ENCODE results near the gene GTF2I. TPM values are rescaled to one million over a fixed set of nuclear protein-coding genes. Genes with fewer than 3 reads are reported as not detected.
"Not testable (repeated sequence)": the region's sequence is repeated elsewhere in the genome, so short reads cannot be mapped to it uniquely, and the experiment has no call there.

GTF2I gene
- total and polyA plus RNA-seq, 2 experiments from 2014 or later, result 204 to 219 TPM

DNA sequence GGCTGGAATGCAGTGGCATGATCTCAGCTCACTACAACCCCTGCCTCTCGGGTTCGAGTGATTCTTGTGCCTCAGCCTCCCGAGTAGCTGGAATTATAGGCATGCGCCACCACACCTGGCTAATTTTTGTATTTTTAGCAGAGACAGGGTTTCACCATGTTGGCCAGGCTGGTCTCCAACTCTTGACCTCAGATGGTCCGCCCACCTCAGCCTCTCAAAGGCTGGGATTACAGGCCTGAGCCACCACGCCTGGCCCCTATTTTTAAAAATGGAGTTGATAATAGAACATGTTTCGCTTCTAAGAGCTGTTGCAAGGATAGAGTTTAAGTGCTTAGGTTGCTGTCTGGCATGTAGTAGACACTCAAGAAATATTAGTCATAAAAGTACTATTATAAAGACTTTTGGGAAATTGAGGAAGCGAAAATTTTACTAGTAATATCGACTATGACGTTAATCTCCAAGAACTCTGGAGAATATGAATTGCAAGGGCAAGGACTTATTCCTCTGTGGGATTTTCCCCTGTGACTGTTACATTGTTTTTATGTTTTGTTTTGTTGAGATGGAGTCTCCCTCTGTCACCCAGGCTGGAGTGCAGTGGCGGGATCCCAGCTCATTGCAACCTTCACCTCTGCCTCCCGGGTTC is 7.9 kb downstream of the GTF2I start (continued):
- TF ChIP-seq, protein P1, sequence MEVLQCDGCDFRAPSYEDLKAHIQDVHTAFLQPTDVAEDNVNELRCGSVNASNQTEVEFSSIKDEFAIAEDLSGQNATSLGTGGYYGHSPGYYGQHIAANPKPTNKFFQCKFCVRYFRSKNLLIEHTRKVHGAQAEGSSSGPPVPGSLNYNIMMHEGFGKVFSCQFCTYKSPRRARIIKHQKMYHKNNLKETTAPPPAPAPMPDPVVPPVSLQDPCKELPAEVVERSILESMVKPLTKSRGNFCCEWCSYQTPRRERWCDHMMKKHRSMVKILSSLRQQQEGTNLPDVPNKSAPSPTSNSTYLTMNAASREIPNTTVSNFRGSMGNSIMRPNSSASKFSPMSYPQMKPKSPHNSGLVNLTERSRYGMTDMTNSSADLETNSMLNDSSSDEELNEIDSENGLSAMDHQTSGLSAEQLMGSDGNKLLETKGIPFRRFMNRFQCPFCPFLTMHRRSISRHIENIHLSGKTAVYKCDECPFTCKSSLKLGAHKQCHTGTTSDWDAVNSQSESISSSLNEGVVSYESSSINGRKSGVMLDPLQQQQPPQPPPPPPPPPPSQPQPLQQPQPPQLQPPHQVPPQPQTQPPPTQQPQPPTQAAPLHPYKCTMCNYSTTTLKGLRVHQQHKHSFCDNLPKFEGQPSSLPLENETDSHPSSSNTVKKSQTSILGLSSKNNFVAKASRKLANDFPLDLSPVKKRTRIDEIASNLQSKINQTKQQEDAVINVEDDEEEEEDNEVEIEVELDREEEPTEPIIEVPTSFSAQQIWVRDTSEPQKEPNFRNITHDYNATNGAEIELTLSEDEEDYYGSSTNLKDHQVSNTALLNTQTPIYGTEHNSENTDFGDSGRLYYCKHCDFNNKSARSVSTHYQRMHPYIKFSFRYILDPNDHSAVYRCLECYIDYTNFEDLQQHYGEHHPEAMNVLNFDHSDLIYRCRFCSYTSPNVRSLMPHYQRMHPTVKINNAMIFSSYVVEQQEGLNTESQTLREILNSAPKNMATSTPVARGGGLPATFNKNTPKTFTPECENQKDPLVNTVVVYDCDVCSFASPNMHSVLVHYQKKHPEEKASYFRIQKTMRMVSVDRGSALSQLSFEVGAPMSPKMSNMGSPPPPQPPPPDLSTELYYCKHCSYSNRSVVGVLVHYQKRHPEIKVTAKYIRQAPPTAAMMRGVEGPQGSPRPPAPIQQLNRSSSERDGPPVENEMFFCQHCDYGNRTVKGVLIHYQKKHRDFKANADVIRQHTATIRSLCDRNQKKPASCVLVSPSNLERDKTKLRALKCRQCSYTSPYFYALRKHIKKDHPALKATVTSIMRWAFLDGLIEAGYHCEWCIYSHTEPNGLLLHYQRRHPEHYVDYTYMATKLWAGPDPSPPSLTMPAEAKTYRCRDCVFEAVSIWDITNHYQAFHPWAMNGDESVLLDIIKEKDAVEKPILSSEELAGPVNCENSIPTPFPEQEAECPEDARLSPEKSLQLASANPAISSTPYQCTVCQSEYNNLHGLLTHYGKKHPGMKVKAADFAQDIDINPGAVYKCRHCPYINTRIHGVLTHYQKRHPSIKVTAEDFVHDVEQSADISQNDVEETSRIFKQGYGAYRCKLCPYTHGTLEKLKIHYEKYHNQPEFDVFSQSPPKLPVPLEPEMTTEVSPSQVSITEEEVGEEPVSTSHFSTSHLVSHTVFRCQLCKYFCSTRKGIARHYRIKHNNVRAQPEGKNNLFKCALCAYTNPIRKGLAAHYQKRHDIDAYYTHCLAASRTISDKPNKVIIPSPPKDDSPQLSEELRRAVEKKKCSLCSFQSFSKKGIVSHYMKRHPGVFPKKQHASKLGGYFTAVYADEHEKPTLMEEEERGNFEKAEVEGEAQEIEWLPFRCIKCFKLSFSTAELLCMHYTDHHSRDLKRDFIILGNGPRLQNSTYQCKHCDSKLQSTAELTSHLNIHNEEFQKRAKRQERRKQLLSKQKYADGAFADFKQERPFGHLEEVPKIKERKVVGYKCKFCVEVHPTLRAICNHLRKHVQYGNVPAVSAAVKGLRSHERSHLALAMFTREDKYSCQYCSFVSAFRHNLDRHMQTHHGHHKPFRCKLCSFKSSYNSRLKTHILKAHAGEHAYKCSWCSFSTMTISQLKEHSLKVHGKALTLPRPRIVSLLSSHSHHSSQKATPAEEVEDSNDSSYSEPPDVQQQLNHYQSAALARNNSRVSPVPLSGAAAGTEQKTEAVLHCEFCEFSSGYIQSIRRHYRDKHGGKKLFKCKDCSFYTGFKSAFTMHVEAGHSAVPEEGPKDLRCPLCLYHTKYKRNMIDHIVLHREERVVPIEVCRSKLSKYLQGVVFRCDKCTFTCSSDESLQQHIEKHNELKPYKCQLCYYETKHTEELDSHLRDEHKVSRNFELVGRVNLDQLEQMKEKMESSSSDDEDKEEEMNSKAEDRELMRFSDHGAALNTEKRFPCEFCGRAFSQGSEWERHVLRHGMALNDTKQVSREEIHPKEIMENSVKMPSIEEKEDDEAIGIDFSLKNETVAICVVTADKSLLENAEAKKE (CRISPR knock-in tag; IDR thresholded peaks at IDR 0.05), result no peak
- TF ChIP-seq NANOG (IDR thresholded peaks at IDR 0.05; ENCODE audit: borderline replicate concordance), result no peak

DNA sequence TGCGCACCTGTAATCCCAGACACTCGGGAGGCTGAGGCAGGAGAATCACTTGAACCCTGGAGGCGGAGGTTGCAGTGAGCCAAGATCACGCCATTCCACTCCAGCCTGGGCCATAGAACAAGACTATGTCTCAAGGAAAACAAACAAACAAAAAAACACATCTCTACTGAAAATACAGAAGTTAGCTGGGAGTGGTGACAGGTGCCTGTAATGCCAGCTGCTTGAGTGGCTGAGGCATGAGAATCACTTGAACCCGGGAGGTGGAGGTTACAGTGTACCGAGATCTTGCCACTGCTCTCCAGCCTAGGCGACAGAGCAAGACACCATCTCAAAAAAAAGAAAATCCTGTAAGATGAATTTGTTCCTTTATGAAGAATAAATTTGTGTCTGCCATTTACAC is 9.5 kb downstream of the GTF2I start:
- H3F3A ChIP-seq (replicated peaks; ENCODE audit: low read depth); DNase-seq (ENCODE audit: low spot score); H3K27ac Mint-ChIP-seq; H3K9me3 Mint-ChIP-seq; H3K27me3 ChIP-seq (ENCODE audit: insufficient read depth); H3K36me3 ChIP-seq (ENCODE audit: insufficient read depth); H3K4me3 Mint-ChIP-seq; ATAC-seq; H3K27me3 Mint-ChIP-seq (ENCODE audit: insufficient read depth, low read depth, poor library complexity); H2AFZ ChIP-seq; H3K4me2 ChIP-seq; H3K9me2 ChIP-seq (ENCODE audit: insufficient read depth); H3K4me3 ChIP-seq: not testable (repeated sequence)
- Histone ChIP-seq H4K20me1 (replicated peaks; ENCODE audit: insufficient read depth) (peaks cover 29% of the 10 kb centered on the region), H3K79me2 (replicated peaks; ENCODE audit: insufficient read depth) (peaks cover 100% of the 10 kb centered on the region), H3K27ac (ENCODE audit: low read depth) (peak overlapping the region; percentile 48; the same call in 1 of the 2 replicates), H3K4me1 (ENCODE audit: insufficient read depth) (peaks cover 35% of the 10 kb centered on the region)
- Mint-ChIP-seq H3K36me3 (ENCODE audit: low read depth) (peaks cover 53% of the 10 kb centered on the region; the same call in 2 of the 3 replicates), H3K4me1 (peaks cover 33% of the 10 kb centered on the region)

DNA sequence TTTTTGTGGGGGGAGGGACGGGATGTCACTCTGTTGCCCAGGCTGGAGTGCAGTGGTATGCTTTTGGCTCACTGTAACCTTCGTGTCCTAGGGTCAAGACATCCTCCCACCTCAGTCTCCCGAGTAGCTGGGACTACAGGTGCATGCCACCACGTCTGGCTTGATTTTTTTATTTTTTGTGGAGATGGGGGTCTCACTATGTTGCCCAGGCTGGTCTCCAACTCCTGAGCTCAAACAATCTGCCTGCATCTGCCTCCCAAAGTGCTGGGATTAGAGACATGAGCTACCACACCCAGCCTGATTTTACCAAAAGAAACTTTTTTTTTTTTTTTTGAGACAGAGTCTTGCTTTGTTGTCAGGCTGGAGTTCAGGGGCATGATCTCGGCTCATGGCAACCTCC is 10.0 kb downstream of the GTF2I start:
- not testable (repeated sequence) for ATAC-seq; H3K4me2 ChIP-seq; H3K27ac Mint-ChIP-seq; H3K27me3 Mint-ChIP-seq (ENCODE audit: insufficient read depth, low read depth, poor library complexity); H3K4me3 ChIP-seq; H3F3A ChIP-seq (replicated peaks; ENCODE audit: low read depth); H3K27me3 ChIP-seq (ENCODE audit: insufficient read depth); H3K9me3 Mint-ChIP-seq; H3K4me3 Mint-ChIP-seq; H3K36me3 ChIP-seq (ENCODE audit: insufficient read depth); H2AFZ ChIP-seq; H3K9me2 ChIP-seq (ENCODE audit: insufficient read depth); DNase-seq (ENCODE audit: low spot score)
- H3K36me3 Mint-ChIP-seq (ENCODE audit: low read depth), result peaks cover 53% of the 10 kb centered on the region; the same call in 2 of the 3 replicates
- peaks cover 30% of the 10 kb centered on the region for H3K4me1 Mint-ChIP-seq
- peaks cover 29% of the 10 kb centered on the region for H4K20me1 ChIP-seq (replicated peaks; ENCODE audit: insufficient read depth)
- H3K79me2 ChIP-seq (replicated peaks; ENCODE audit: insufficient read depth), result peaks cover 100% of the 10 kb centered on the region
- H3K27ac ChIP-seq (ENCODE audit: low read depth), result peak overlapping the region; percentile 48; the same call in 1 of the 2 replicates
- peaks cover 31% of the 10 kb centered on the region for H3K4me1 ChIP-seq (ENCODE audit: insufficient read depth)
